ENCODE measurements around the gene SIPA1L2.

The SIPA1L2 gene

GRCh38 chr1:232650418-232650817 is 20.5 kb upstream of the SIPA1L2 start:
- DNase-seq (ENCODE audit: low read depth in 3 of 3), result no peak

GRCh38 chr1:232648316-232648715 is 18.4 kb upstream of the SIPA1L2 start:
- DNase-seq (ENCODE audit: low read depth in 3 of 3), result no peak

GRCh38 chr1:232644209-232644608 is 14.3 kb upstream of the SIPA1L2 start:
- no peak for DNase-seq (ENCODE audit: low read depth in 3 of 3)

GRCh38 chr1:232643251-232643650 is 13.3 kb upstream of the SIPA1L2 start:
- no peak for DNase-seq (ENCODE audit: low read depth in 3 of 3)

GRCh38 chr1:232641507-232641906 is 11.6 kb upstream of the SIPA1L2 start:
- DNase-seq (ENCODE audit: low read depth in 3 of 3), result no peak

- DNase-seq (ENCODE audit: low read depth in 3 of 3), result no peak
These were observed 6.9 kb upstream of the SIPA1L2 start for GRCh38 chr1:232636799-232637198.

GRCh38 chr1:232635778-232636356 is 5.9 kb upstream of the SIPA1L2 start:
- no peak for DNase-seq (ENCODE audit: low read depth in 3 of 3)

- no peak for DNase-seq (ENCODE audit: low read depth in 3 of 3)
These were observed 5.3 kb upstream of the SIPA1L2 start for GRCh38 chr1:232635279-232635678.

- no peak for DNase-seq (ENCODE audit: low read depth in 3 of 3)
These were observed 4.2 kb upstream of the SIPA1L2 start for GRCh38 chr1:232634096-232634495.

- no peak for DNase-seq (ENCODE audit: low read depth in 3 of 3)
These were observed 912 bp upstream of the SIPA1L2 start for GRCh38 chr1:232630894-232631195.

GRCh38 chr1:232629250-232630046 is 485 bp downstream of the SIPA1L2 start:
- DNase-seq (ENCODE audit: low read depth in 3 of 3), result peak in 2 of 3 experiments; percentile 6 to 14

- peak in 1 of 3 experiments; percentile 21 for DNase-seq (ENCODE audit: low read depth in 3 of 3)
These were observed 1.3 kb downstream of the SIPA1L2 start for GRCh38 chr1:232628335-232629249.

GRCh38 chr1:232627645-232628334 is 2.1 kb downstream of the SIPA1L2 start:
- DNase-seq (ENCODE audit: low read depth in 3 of 3), result no peak

- DNase-seq (ENCODE audit: low read depth in 3 of 3), result no peak
These were observed 2.8 kb downstream of the SIPA1L2 start for GRCh38 chr1:232627171-232627570.

GRCh38 chr1:232626452-232626851 is 3.5 kb downstream of the SIPA1L2 start:
- DNase-seq (ENCODE audit: low read depth in 3 of 3), result no peak

- no peak for DNase-seq (ENCODE audit: low read depth in 3 of 3)
These were observed 4.5 kb downstream of the SIPA1L2 start for GRCh38 chr1:232625319-232625868.

GRCh38 chr1:232624546-232625281 is 5.2 kb downstream of the SIPA1L2 start:
- DNase-seq (ENCODE audit: low read depth in 3 of 3), result no peak

- DNase-seq (ENCODE audit: low read depth in 3 of 3), result no peak
These were observed 7.0 kb downstream of the SIPA1L2 start for GRCh38 chr1:232622981-232623380.

GRCh38 chr1:232622378-232622777 is 7.6 kb downstream of the SIPA1L2 start:
- no peak for DNase-seq (ENCODE audit: low read depth in 3 of 3)

- no peak for DNase-seq (ENCODE audit: low read depth in 3 of 3)
These were observed 8.9 kb downstream of the SIPA1L2 start for GRCh38 chr1:232621050-232621449.
